Endometrium (tissue), 2 donors: ENCODE results near the gene DHRS3.
A peak's percentile ranks its signal among the peaks of the same experiment; 100 is the strongest.
"Not testable (repeated sequence)": the region's sequence is repeated elsewhere in the genome, so short reads cannot be mapped to it uniquely, and the experiment has no call there.

Source experiments
- FAIRE-seq: peaks from 2 replicates; lab custom pipeline; 2012; peaks lifted over from hg19 to GRCh38; lab: Jason Lieb, UNC
- donor health status: control.
- donor health status: control.

DHRS3 gene

GRCh38 chr1:12539320-12539704 is 78.7 kb downstream of the DHRS3 start:
- no peak for FAIRE-seq

GRCh38 chr1:12538536-12538935 is 79.5 kb downstream of the DHRS3 start:
- FAIRE-seq = not testable (repeated sequence)

GRCh38 chr1:12537906-12538461 is 80.0 kb downstream of the DHRS3 start:
- FAIRE-seq = no peak

- no peak for FAIRE-seq
Observed at GRCh38 chr1:12537294-12537693, 80.7 kb downstream of the DHRS3 start.

- FAIRE-seq = no peak
Observed at GRCh38 chr1:12536023-12536639, 81.9 kb downstream of the DHRS3 start.

- FAIRE-seq = no peak
Observed at GRCh38 chr1:12532405-12533315, 85.3 kb downstream of the DHRS3 start.

GRCh38 chr1:12531179-12531499 is 86.9 kb downstream of the DHRS3 start:
- FAIRE-seq = no peak

GRCh38 chr1:12530462-12531178 is 87.4 kb downstream of the DHRS3 start:
- FAIRE-seq = no peak

GRCh38 chr1:12529640-12530174 is 88.3 kb downstream of the DHRS3 start:
- FAIRE-seq = no peak

- FAIRE-seq = no peak
Observed at GRCh38 chr1:12528021-12528852, 89.8 kb downstream of the DHRS3 start.

GRCh38 chr1:12527564-12527963 is 90.4 kb downstream of the DHRS3 start:
- FAIRE-seq = no peak

GRCh38 chr1:12525311-12526181 is 92.5 kb downstream of the DHRS3 start:
- no peak for FAIRE-seq

GRCh38 chr1:12524266-12524665 is 93.7 kb downstream of the DHRS3 start:
- FAIRE-seq = no peak

GRCh38 chr1:12522780-12523179 is 95.2 kb downstream of the DHRS3 start:
- FAIRE-seq = not testable (repeated sequence)

GRCh38 chr1:12521096-12521495 is 96.9 kb downstream of the DHRS3 start:
- peak; percentile 94 for FAIRE-seq

- FAIRE-seq = no peak
Observed at GRCh38 chr1:12519693-12520364, 98.2 kb downstream of the DHRS3 start.

- no peak for FAIRE-seq
Observed at GRCh38 chr1:12518931-12519692, 98.9 kb downstream of the DHRS3 start.
